ENCODE measurements around the gene FOSL1. TPM values are rescaled to one million over a fixed set of nuclear protein-coding genes. Genes with fewer than 3 reads are reported as not detected.

The FOSL1 gene
- total RNA-seq, 1 experiment from 2014 or later, result 54.0 TPM

DNA sequence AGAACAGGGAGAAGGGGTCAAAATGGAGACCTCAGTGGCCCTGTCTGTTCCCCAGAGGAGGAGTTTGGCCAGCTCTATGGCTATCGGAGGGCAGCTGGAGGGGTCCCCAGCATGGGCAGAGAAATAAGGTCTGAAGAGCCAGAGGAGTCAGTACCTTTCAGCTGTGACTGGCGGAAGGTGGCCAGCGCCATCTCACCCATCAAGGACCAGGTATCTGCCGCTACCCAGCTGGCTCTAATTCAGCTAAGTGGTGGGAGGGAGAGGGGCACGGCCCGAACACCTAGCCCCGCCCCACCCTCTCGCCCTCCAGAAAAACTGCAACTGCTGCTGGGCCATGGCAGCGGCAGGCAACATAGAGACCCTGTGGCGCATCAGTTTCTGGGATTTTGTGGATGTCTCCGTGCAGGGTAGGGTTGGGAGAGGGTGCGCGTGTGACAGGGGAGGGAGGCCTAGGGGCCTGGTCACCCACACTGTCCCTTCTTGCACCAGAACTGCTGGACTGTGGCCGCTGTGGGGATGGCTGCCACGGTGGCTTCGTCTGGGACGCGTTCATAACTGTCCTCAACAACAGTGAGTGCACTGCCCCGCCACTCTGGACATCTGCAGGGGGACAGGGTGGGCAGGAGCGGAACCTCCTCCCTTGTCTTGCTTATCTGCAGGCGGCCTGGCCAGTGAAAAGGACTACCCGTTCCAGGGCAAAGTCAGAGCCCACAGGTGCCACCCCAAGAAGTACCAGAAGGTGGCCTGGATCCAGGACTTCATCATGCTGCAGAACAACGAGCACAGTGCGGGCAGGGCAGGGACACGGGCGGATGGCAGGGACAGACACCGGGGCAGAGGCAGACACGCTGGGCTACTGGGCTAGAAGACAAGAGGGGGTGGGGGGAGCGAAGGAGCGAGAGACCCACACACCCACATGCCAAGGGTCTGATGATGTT is 17.8 kb downstream of the FOSL1 start:
- no peak for DNase-seq (ENCODE audit: low read depth)

DNA sequence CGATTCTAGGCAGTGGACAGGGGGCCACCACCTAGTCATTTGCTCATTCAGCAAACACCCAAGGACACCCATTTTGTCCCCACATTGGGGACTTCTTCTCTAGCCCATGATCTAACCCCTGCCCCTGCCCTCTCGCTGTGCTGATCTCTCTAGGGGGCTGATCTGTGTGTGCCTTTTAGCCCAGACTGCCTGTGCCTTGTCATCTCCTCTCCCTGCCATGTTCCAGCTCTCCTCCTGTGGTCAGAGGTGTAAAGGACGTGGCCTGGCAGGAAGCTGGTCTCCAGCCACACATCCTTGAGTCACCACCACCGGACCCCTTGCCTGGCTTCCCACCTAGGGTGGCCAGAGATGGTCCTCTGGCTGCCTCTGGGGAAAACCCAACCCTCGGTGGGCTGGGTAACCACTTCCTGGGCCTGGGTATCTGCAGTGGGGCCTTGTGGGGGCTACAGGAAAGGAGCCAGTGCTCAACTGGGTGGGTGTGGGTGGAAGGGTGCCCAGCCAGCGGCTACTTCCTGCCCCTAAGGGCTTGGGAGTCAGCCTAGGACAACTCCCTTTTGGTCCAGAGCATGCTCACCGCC is 19.3 kb downstream of the FOSL1 start:
- DNase-seq (ENCODE audit: low read depth), result no peak

DNA sequence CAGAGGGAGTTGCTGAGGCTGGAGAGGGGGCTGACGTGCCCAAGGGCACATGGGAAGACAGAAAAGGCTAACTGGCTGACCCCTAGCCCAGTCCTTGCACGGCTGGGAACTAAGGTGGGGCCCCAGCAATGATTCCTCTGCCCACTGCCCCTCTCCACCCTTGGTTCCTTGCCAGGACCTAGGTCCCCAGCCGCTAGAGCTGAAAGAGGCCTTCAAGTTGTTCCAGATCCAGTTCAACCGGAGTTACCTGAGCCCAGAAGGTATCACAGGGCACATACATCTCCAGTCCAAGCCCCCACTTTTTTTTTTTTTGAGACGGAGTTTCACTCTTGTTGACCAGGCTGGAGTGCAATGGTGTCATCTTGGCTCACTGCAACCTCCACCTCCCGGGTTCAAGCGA is 20.2 kb downstream of the FOSL1 start:
- DNase-seq (ENCODE audit: low read depth), result no peak

DNA sequence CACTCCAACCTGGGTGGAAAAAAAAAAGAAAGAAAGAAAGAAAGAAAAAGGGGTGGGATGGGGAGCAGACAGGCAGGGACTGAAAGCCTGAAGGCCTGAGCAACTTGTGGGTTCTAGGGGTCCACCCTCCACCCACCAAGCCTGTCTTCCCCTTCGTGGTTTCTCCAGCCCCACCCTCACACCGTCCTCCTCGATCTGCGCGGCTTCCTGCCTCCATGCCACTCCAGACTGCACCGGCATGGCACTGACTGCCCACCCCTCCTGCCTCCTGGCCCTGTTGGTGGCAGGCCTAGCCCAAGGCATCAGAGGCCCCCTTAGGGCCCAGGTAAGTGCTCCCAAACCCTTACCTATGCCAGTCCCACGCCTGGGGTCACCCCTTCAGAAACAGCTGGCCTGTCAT is 20.6 kb downstream of the FOSL1 start, which contains the start of gene CTSW:
Gene CTSW, plus strand, starts transcription at position 221 of the 400 bp plus-strand sequence. Its CDS starts 18 bp downstream, at position 239.
- DNase-seq (ENCODE audit: low read depth), result no peak

DNA sequence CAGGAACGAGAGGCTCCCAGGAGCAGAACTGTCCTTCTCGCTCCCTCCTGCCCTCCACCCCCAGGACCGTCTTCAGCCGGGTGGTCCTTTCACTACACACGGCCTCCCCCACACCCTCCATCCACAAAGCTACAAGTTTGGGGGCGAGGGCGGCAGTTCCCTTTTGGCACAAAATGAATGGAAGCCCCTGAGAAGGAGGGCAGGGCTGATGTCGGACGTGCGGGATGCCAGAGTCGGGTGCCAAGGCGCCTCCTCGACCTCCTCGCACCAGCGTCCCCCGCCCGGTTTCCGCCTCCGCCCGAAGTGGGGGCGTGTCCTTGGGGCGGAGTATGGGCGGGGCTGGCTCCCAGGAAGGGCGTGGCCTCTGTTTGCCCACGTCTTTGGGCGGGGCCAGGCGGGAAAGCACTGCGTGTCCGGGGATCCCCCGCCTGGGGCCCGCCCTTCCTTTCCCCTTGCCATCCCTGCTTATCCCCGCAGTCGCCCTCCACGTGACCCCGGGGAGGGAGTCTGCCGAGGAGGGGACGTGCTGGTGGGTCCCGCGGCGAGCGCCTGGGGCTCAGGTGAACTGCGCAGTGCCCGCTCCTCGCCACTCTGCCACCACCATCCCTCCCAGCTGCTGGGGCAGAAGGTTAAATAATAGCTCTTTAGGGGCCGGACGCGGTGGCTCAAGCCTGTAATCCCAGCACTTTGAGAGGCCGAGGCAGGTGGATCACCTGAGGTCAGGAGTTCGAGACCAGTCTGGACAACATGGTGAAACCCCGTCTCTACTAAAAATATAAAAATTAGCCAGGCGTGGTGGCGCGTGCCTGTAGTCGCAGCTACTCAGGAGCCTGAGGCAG is 26.7 kb downstream of the FOSL1 start:
- peak; percentile 95 for DNase-seq (ENCODE audit: low read depth)

DNA sequence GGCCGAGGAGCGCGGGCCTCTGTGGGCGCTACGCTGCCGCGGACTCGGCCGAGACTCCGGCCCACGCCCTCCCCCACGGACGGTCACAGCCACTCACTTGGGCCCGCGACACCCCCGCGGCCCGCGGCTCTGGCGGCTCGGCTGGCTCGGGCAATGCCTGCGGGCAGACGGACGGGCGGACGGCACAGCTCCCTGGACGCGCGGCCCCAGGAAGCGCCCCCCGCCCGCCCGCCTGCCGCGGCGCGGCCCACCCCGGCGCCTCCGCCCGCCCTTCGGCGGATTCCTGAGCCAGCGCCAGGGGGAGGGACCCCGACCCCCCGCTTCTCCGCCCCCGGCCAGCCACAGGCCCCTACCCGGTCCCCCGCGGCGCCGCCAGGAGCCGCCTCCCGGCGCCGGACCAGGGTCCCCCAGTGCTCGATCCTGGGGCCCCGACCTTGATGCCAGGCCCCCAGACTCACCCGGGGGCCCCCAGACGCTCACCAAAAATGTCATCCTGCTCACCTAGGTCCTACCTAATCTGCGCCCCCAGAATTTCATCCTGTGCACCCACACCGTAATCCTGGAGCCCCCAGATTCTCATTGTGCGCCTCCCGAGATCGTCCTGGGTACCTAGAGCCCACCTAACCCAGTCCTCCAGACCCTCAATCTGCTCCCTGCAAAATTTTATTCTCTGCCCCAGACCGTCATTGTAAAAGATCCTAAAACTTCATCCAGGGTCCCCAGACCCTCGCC is 27.4 kb downstream of the FOSL1 start, which contains the start of gene EFEMP2:
Gene EFEMP2, minus strand, starts transcription at position 215 of the 732 bp plus-strand sequence. CDS start 446 bp downstream, outside the sequence.
- peak; percentile 47 for DNase-seq (ENCODE audit: low read depth)

DNA sequence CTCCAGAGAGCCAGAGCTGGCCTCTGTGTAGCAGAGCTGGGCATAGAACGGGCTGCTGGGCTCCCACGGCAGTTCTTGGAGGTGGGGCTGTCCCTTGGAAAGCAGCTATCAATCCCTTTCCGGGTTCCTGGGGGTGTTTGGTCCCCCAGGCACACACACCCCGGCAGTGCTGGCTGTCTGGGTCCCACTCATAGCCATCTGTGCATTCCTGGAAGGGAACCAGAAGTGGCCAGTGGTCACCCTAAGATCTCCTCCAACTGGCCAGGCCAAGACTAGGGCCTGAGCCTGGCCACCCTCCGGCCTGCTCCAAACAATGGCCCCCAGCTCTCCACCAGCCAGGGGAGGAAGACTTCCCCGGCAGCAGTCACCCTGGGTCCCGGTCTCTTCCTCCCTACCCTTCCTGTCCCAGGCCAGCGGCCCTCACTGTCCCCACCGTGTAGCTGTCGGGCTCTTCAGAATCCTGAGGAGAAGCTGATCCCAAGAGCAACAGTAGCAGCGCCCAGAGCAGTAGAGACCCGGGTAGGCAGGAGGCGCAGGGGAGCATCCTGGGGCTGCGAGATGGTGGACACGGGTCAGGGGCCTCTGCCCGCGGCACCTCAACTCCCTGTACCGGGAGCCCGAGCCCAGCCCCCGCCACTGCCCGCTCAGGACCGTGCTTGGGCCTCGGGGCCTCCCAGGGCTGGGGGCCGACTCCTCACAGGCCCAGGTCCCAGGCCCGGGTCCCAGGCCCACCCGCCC is 28.2 kb downstream of the FOSL1 start:
- DNase-seq (ENCODE audit: low read depth), result no peak

DNA sequence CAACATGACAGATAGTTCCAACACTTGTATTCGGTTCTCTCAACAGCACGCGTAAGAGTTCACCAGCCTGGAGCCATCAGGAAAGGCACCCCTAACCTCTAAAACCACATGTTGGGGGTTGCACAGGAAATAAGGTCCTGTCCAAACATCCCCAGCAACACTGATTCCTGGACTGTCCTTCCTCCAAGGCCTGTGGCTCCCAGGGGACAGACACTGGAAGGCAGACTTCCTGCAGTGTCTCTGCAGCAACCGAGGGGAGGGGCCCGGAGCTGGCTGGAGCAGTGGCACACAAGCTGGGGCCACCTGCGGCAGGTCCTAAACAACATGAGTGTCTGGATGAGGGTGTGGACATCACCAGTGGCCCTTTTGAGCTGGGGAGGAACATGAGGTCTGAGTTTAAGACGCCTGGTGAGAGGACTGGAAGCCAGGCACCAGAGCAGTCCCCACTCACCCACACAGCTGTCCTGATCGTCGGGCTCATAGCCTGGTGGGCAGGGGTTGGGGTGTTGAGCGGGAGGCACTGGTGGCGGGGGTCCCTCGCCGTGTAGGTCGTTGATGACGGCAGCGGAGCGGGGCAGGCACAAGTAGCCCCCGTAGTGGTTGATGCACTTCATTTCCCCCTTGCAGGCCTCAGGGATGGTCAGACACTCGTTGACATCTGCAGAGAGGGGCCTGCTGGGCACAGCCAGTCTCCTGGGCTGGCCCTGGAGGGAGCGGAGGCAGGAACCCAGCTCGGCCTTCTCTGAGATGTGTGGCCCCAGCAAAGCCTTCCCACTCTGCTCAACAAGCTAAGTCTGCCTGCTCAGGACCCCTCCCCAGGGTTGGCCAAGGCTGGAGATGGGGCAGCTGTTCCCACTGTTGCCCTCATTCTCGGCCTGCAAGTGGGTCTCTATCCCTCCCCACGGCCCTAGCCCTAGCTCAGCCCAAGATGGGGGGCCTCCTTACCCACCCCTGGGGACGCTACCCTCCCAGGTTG is 29.2 kb downstream of the FOSL1 start:
- no peak for DNase-seq (ENCODE audit: low read depth)

DNA sequence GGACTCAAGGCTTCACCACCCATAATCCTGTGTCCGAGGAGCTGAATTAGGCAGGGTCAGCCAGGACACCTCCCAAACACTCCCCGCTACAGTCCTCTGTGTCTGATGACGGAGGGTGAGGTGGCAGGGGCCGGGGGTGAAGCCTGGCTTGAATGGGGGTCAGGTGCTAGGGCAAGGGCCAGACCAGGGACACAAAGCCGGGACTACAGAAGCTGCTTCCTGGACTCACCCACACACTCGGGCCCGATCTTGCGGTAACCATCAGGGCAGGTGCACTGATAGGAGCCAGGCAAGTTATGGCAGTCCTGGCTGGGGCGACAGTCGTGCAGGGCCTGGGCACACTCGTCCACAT is 29.9 kb downstream of the FOSL1 start:
- no peak for DNase-seq (ENCODE audit: low read depth)

DNA sequence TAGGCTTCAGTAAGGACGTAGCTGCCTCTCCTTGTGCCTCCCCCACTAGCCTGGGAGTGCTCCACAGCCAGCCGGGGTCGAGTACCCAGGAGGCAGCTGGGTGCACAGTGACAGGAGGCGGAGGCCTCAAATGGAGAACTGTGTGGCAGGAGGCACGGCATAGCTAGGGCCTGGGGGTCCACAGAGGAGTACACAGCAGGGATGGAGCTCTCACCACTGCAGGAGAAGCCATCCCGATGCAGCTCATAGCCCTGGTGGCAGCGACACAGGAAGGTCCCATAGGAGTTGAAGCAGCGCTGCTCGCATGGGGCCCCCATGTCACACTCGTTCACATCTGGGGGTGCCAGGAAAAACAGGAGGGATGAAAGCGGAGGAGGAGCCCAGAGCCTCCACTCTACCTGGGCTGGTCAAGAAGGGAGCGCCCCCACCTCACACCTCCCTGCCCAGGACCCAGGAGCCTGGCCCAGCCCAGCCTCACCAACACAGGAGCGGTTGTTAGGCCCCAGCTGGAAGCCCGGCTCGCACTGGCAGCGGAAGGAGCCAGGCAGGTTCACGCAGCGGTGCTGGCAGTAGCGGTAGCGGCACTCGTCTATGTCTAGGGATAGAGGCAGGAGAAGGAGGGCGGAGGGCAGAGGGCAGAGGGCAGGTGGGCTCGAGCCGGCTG is 30.4 kb downstream of the FOSL1 start:
- DNase-seq (ENCODE audit: low read depth), result no peak

DNA sequence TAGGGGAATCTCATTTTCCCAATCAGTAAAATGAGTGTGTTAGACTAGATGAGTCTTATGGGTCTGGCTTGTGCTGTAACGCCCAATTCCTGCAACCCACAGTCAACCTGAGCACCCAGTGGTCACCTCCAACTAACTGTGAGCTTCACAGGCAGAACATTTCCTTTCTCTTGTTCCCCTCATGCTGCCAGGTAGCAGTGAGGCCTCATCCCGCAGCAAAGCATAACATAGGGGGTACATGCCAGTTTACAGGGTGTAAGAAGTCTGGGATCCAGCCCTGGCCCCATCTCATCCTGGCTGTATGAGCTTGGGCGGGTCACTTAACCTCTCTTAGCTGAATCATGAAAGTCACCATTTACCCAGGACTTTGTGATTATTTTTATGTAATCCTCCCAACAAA is 31.3 kb downstream of the FOSL1 start:
- DNase-seq (ENCODE audit: low read depth), result no peak

DNA sequence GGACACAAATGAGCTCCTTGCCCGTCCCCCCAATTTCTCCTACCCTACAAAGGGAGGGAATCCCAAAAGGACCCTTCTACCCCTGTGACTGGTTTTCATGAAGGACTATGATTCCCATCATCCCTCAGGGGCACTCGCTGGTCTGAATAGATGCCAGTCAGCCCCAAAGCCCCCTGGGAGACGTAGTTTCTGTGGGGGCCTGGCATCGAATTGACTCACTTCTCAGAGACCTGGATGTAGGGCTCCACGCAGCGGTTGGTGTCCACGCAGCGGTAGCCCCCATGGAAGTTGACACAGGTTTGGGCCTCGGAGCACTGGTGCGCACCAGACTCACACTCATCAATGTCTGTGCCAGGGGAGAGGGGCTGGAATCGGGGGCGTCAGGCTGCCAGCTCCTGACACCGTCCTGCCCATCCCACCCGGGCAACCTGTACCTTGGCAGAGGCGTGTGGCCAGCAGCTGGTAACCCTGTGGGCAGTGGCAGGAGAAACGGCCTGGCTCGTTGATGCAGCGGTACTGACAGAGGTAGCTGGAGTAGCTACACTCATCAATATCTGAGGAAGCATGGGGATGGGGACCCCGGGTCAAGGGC is 32.0 kb downstream of the FOSL1 start:
- DNase-seq (ENCODE audit: low read depth), result no peak

DNA sequence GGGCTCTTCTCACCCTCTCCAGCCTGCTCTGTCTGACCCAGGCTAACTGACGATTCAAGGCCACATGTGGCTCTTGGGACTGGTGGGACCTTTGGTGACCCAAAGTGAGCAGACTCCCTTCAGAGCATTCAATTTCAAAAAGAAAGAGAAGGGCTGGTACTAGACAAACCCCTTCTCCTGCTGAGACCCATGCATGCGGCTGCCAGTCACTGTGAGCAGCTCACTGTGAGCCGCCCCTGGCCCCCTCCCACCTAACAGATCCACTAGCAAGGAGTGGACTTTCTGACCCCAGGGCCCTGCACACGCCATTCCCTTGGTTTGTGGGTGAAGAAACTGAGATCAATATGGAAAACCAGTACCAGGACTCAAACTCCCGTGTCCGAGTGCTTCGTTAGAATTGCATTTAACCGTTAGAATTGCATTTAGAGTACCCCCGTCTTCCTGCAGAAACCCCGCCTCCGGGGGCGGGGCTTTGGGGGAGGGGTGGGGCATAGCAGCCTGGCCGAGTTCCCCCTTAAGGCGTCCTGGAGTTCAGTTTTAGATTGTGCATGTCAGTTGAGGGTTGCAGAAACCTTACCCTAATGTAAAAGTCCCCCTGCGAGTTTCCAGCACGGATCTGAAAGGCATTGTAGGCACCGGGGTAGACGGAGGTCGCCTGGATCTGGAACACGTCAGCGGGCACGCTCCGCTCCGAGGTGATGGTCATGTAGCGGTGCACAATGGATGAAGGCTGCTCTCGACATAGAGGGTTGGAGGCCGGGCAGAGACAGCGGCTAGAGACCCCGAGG is 32.7 kb downstream of the FOSL1 start:
- DNase-seq (ENCODE audit: low read depth), result no peak

DNA sequence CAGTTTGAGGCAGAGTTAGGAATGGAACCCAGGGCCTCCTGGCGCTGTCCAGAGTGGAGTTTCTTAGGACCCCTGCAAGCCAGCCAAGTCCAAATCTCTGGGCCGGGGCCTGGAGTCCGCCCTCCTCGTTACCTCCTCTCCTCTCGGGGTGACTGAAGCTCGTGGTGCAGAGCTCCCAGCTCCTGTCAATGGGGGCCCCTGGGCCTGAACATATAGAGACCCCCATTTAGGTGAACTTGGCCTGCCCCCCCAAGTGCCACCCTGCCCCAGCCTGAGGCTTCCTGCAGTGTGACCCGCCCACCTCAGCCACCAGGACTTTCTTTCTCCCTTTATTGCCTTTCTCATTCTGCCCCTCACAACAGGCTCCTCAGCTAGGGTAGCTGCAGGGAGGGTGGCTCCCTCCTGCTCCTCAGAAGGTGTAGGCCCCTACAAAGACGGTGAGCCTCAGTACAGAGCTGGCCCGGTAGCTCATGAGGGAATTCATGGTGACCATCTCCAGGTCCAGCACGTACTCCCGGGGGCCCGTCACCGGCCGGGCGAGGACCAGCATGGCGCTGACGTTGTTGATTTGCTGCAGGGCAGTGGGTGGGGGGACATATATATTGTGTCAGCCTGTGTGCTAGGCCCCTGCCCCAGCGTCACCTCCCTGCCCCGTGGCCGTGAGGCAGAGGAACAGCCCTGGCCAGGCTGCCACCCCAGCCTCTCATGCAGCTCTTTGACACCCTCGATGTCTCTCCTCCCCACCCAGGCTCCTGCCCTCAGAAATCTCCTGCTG is 33.5 kb downstream of the FOSL1 start:
- DNase-seq (ENCODE audit: low read depth), result no peak

DNA sequence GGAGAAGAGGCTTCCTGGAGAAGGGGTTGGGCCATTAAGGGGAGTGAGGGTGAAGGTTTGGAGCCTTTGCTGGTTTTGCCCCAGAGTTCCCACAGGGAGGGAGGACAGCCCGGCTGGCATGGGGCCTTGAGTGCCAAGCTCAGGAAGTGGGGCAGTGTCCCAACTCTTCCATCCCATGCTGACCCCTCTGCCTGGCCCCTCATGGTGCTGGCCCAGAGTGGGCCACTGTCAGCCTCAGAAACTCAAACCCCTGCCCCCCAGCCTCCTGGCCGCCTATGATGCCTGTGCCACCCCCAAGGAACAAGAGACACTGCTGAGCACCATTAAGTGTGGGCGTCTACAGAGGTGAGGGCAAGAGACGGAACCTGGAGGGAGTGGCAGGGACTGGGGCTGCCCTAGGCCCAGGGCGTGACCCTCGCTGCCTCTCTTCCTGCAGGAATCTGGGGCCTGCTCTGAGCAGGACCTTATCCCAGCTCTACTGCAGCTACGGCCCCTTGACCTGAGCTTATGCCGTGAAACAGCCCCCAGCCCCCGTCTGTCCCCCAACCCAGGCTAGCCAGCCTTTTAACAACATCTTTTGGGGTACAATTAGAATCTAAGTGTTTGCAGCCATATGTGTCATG is 34.5 kb downstream of the FOSL1 start:
- no peak for DNase-seq (ENCODE audit: low read depth)

DNA sequence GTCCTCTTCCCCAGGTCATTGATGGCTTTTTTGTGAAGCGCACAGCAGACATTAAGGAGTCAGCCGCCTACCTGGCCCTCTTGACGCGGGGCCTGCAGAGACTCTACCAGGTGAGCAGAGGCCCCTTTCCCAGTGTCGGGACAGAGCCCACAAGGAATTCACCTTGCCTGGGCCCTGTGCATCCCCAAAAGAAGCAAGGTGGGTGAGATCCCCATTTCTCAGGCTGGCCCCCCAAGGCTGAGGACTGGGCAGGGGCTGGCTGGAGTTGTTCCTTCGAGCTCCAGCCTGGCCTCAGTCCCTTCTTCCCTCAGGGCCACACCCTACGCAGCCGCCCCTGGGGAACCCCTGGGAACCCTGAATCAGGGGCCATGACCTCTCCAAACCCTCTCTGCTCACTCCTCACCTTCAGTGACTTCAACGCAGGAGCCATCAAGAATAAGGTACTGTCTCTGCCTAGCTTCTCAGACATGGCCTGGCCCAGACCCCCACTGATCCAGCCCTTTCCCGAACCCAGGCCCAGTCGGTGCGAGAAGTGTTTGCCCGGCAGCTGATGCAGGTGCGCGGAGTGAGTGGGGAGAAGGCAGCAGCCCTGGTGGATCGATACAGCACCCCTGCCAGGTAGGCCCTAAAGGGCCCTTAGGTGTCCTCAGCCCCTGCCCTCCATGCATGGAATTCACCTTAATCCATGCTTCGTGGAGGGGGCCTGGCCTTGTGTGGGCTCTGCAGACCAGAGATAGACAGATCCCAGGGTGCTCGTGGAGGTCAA is 35.3 kb downstream of the FOSL1 start:
- DNase-seq (ENCODE audit: low read depth), result no peak

Data from Daoy (cell line).